B cell (primary cell): Measurements from ENCODE around the gene DDAH1. TPM values are rescaled to one million over a fixed set of nuclear protein-coding genes. Genes with fewer than 3 reads are reported as not detected.

Experiments
- ATAC-seq: fragments of 200-7000 bp; cut with Tn5 transposase; one replicate; pipeline ENCODE4 v1.10.0; 2021; ENCODE audit warnings: low read depth, mild to moderate bottlenecking, moderate number of reproducible peaks, moderate library complexity
- CTCF ChIA-PET: fragments of 350-600 bp; sonication (Branson Sonifier 250); formaldehyde crosslinking; loops from one replicate; lab custom pipeline; 2021; ENCODE audit warnings: antibody characterized with exemption, inconsistent platforms; lab: Charles Lee
- POLR2A ChIA-PET: fragments of 350-600 bp; sonication (Branson Sonifier 250); formaldehyde crosslinking; loops from one replicate; lab custom pipeline; 2021; ENCODE audit warnings: antibody characterized with exemption; lab: Charles Lee
- DNase-seq: peaks from one replicate; pipeline ENCODE4 v3.0.0; 2013
- H2AFZ ChIP-seq: 2 replicates; pipeline ENCODE4 v1.6.1; 2012; ENCODE audit warnings: mild to moderate bottlenecking, low read depth, low read length; ENCODE audit not compliant: insufficient read depth, poor library complexity, severe bottlenecking
- H3K27ac ChIP-seq, 2 donors: 1 replicate in 1 of 2; 2 replicates in 1 of 2; pipeline ENCODE4 v1.5.1; 2012 to 2013; ENCODE audit warnings: low read length in 2 of 2, mild to moderate bottlenecking in 2 of 2, moderate library complexity in 1 of 2
- H3K27me3 ChIP-seq, 4 experiments: fragments of 200-600 bp in 1 of 4; sonication (generic) in 1 of 4; replicated peaks in 1 of 4; 1 replicate in 2 of 4; 2 replicates in 2 of 4; pipeline versions ENCODE4 v1.6.1 to v1.7.0; 2013 to 2016; ENCODE audit warnings: low read length in 3 of 4, mild to moderate bottlenecking in 2 of 4, mixed read lengths in 1 of 4, moderate library complexity in 1 of 4; ENCODE audit not compliant: insufficient read depth in 4 of 4, control insufficient read depth in 3 of 4; ENCODE audit errors: control extremely low read depth in 1 of 4
- H3K36me3 ChIP-seq, 2 experiments: replicated peaks in 1 of 2; 1 replicate in 1 of 2; 2 replicates in 1 of 2; pipeline versions ENCODE4 v1.6.1 to v1.7.1; 2013; ENCODE audit warnings: low read length in 1 of 2; ENCODE audit not compliant: insufficient read depth in 2 of 2, control insufficient read depth in 1 of 2; ENCODE audit errors: control extremely low read depth in 1 of 2, extremely low read depth in 1 of 2
- H3K4me1 ChIP-seq, 2 donors: fragments of 200-600 bp in 1 of 2; sonication (generic) in 1 of 2; 1 replicate in 1 of 2; 2 replicates in 1 of 2; pipeline versions ENCODE4 v1.5.1 to v1.6.1; 2013 to 2017; ENCODE audit warnings: low read length in 2 of 2; ENCODE audit not compliant: control insufficient read depth in 2 of 2, insufficient read depth in 2 of 2
- H3K4me2 ChIP-seq: replicated peaks from 2 replicates; pipeline ENCODE3; 2012; ENCODE audit warnings: mild to moderate bottlenecking, low read depth, low read length; ENCODE audit not compliant: poor library complexity, severe bottlenecking
- H3K4me3 ChIP-seq, 5 experiments: fragments of 200-600 bp in 1 of 5; sonication (generic) in 1 of 5; 1 replicate in 3 of 5; 2 replicates in 2 of 5; pipeline versions ENCODE4 v1.5.1 to v1.7.0; 2011 to 2016; ENCODE audit warnings: low read length in 4 of 5, mild to moderate bottlenecking in 4 of 5, low read depth in 2 of 5, control low read depth in 1 of 5, moderate library complexity in 1 of 5; ENCODE audit not compliant: insufficient read depth in 1 of 5; ENCODE audit errors: control extremely low read depth in 1 of 5, extremely low read depth in 1 of 5
- H3K79me2 ChIP-seq: fragments of 200-600 bp; sonication (generic); one replicate; pipeline ENCODE4 v1.6.0; 2016; ENCODE audit warnings: low read length; ENCODE audit not compliant: control insufficient read depth, insufficient read depth
- H3K9ac ChIP-seq: fragments of 200-600 bp; sonication (generic); 2 replicates; pipeline ENCODE4 v1.6.1; 2017; ENCODE audit warnings: mild to moderate bottlenecking, low read length, moderate library complexity
- H3K9me3 ChIP-seq, 3 donors: one replicate each; pipeline versions ENCODE4 v1.6.1 to v1.7.1; 2013; ENCODE audit warnings: low read length in 2 of 3; ENCODE audit not compliant: control insufficient read depth in 2 of 3, insufficient read depth in 1 of 3; ENCODE audit errors: control extremely low read depth in 1 of 3
- H4K20me1 ChIP-seq: 2 replicates; pipeline ENCODE4 v1.6.0; 2012; ENCODE audit warnings: mild to moderate bottlenecking, low read length; ENCODE audit not compliant: insufficient read depth, control insufficient read depth, poor library complexity, severe bottlenecking
- H3K27ac Mint-ChIP-seq: one replicate; pipeline ENCODE4 v1.8.0; 2021; ENCODE audit warnings: mixed read lengths
- H3K27me3 Mint-ChIP-seq: one replicate; pipeline ENCODE4 v1.8.0; 2021; ENCODE audit warnings: mixed read lengths
- H3K4me1 Mint-ChIP-seq: one replicate; pipeline ENCODE4 v1.8.0; 2021; ENCODE audit warnings: mixed read lengths
- H3K4me3 Mint-ChIP-seq: one replicate; pipeline ENCODE4 v1.8.0; 2021; ENCODE audit warnings: mixed read lengths
- H3K9me3 Mint-ChIP-seq: one replicate; pipeline ENCODE4 v1.8.0; 2022; ENCODE audit warnings: mixed read lengths; ENCODE audit not compliant: insufficient read depth
- EZH2 ChIP-seq: IDR thresholded peaks from 2 replicates; pipeline ENCODE4 v1.6.1; 2012; ENCODE audit warnings: borderline replicate concordance, low read depth, mild to moderate bottlenecking, moderate library complexity, low read length; ENCODE audit not compliant: insufficient read depth, poor library complexity, severe bottlenecking
- WGBS: methylation state at CpG from one replicate; pipeline ENCODE4 v1.1.5; 2013; ENCODE audit warnings: missing lambda C conversion rate; ENCODE audit not compliant: insufficient coverage; 5-methylcytosine and 5-hydroxymethylcytosine counted together
- intact Hi-C: fragments of 100-400 bp; cut with micrococcal nuclease; formaldehyde crosslinking; loops from one replicate; pipeline ENCODE4 v1.10.0; 2022
- polyA plus RNA-seq: library from polyadenylated mRNA; depleted of rRNA; stranded (reverse); fragments of >200 nt; gene quantifications from 2 replicates; pipeline ENCODE4 v1.2.3, GENCODE V29; 2012
- total RNA-seq, 2 donors: library from RNA; stranded (reverse); fragments of 120-200 nt in 1 of 2; gene quantifications; 1 replicate in 1 of 2; 2 replicates in 1 of 2; pipeline versions ENCODE4 v1.2.3 to v1.2.4, GENCODE V29; 2013 to 2022
- TF ChIP-seq, protein P1 (sequence below): fragments of 200-600 bp; IDR thresholded peaks from one replicate; pipeline ENCODE4 v1.8.0; 2022; ENCODE audit warnings: antibody characterized with exemption, mild to moderate bottlenecking

The DDAH1 gene
- total and polyA plus RNA-seq, 2 donors (not counting 1 experiment from before 2014, with no cell fraction given): 0.04 TPM; not detected in 1

DNA sequence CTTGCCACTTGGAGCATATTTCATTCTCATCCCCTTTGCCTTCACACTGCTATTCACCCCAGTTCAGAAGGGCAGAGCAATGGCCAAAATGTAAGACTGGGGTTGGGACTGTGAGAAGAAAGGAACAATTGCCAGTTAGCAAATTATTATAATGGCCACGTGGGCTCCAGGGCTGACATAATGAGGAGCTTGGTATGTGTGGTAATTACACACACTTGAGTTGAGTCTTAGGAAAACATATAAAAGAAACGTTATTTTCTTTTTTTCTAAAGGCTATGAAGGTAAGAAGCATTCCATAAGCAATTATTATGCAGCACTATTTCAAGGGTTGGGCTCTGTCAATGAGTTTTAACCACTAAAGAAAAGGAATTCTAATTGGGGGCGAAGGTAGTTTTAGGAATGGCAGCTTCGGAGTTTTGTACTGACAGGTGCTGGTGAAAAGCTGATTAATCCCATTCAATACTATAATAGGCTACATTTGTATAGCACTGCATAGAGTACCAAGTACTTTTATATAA is 156.1 kb downstream of the DDAH1 start:
- Mint-ChIP-seq H3K4me3 (peak overlapping the region; percentile 84), H3K9me3 (no peaks in the 10 kb centered on the region), H3K27ac (no peak overlapping the region), H3K4me1 (peaks cover 9% of the 10 kb centered on the region), H3K27me3 (peaks cover 15% of the 10 kb centered on the region)
- Histone ChIP-seq H3K4me1 (peaks cover 8 to 10% of the 10 kb centered on the region in 2 donors), H2AFZ (no peak overlapping the region), H3K27me3 (peaks cover 0 to 15% (median 6%) of the 10 kb centered on the region in 4 experiments), H3K4me3 (no peak overlapping the region), H3K4me2 (peak overlapping the region; percentile 70), H3K36me3 (no peaks in the 10 kb centered on the region), H3K79me2 (peaks cover 3% of the 10 kb centered on the region), H4K20me1 (no peaks in the 10 kb centered on the region), H3K9me3 (no peaks in the 10 kb centered on the region), H3K9ac (no peak overlapping the region), H3K27ac (no peak overlapping the region)
- WGBS: 63% methylated on average over 1 of the region's 4 CpGs
- intact Hi-C loops: loop anchor here (1.0 to 10.0 kb wide), 5 partner anchors 86 to 602 kb away; partner anchors contain the start of gene CCN1
- ATAC-seq (no peak), DNase-seq (no peak)
- TF ChIP-seq, protein P1, sequence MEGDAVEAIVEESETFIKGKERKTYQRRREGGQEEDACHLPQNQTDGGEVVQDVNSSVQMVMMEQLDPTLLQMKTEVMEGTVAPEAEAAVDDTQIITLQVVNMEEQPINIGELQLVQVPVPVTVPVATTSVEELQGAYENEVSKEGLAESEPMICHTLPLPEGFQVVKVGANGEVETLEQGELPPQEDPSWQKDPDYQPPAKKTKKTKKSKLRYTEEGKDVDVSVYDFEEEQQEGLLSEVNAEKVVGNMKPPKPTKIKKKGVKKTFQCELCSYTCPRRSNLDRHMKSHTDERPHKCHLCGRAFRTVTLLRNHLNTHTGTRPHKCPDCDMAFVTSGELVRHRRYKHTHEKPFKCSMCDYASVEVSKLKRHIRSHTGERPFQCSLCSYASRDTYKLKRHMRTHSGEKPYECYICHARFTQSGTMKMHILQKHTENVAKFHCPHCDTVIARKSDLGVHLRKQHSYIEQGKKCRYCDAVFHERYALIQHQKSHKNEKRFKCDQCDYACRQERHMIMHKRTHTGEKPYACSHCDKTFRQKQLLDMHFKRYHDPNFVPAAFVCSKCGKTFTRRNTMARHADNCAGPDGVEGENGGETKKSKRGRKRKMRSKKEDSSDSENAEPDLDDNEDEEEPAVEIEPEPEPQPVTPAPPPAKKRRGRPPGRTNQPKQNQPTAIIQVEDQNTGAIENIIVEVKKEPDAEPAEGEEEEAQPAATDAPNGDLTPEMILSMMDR: no peak
- no peak for TF ChIP-seq EZH2
- ChIA-PET CTCF (interaction anchor here (0.6 to 4.4 kb wide), 28 partner anchors 9 to 785 kb away, joined by 3 to 49 read pairs (median 5); partner anchors contain the start of genes BCL10, C1orf52 and CCN1), POLR2A (no interaction called here)
